Hepatocyte (in vitro differentiated cells): Measurements from ENCODE around the gene NAV2. TPM values are rescaled to one million over a fixed set of nuclear protein-coding genes. Genes with fewer than 3 reads are reported as not detected.

Source experiments
- DNase-seq: peaks from one replicate; pipeline ENCODE4 v3.0.0-alpha.2; 2016; ENCODE audit warnings: low spot score
- H2AFZ ChIP-seq: fragments of 200-600 bp; sonication (generic); 2 replicates; pipeline ENCODE4 v1.6.0; 2016; ENCODE audit warnings: antibody characterized with exemption, mild to moderate bottlenecking
- H3K27ac ChIP-seq: fragments of 200-600 bp; sonication (generic); 2 replicates; pipeline ENCODE4 v1.5.1; 2016; ENCODE audit warnings: mild to moderate bottlenecking
- H3K27me3 ChIP-seq: fragments of 200-600 bp; sonication (generic); 2 replicates; pipeline ENCODE4 v1.6.1; 2016
- H3K36me3 ChIP-seq: fragments of 200-600 bp; sonication (generic); replicated peaks from 2 replicates; pipeline ENCODE4 v1.5.1; 2016; ENCODE audit warnings: low read depth; ENCODE audit not compliant: insufficient read depth
- H3K4me1 ChIP-seq: fragments of 200-600 bp; sonication (generic); 2 replicates; pipeline ENCODE4 v1.5.1; 2016; ENCODE audit warnings: mild to moderate bottlenecking, moderate library complexity; ENCODE audit not compliant: insufficient read depth
- H3K4me2 ChIP-seq: fragments of 200-600 bp; sonication (generic); 2 replicates; pipeline ENCODE4 v1.6.0; 2016
- H3K4me3 ChIP-seq: fragments of 200-600 bp; sonication (generic); 2 replicates; pipeline ENCODE4 v1.5.1; 2016; ENCODE audit warnings: mild to moderate bottlenecking
- H3K79me2 ChIP-seq: fragments of 200-600 bp; sonication (generic); 2 replicates; pipeline ENCODE4 v1.6.0; 2017; ENCODE audit warnings: mild to moderate bottlenecking
- H3K9me2 ChIP-seq: fragments of 200-600 bp; sonication (generic); replicated peaks from 2 replicates; pipeline ENCODE4 v1.6.0; 2017; ENCODE audit warnings: mild to moderate bottlenecking; ENCODE audit not compliant: insufficient read depth
- H3K9me3 ChIP-seq: fragments of 200-600 bp; sonication (generic); 2 replicates; pipeline ENCODE4 v1.5.1; 2016; ENCODE audit warnings: low read depth, mild to moderate bottlenecking
- H4K20me1 ChIP-seq: fragments of 200-600 bp; sonication (generic); 2 replicates; pipeline ENCODE4 v1.6.0; 2016; ENCODE audit warnings: mild to moderate bottlenecking; ENCODE audit not compliant: insufficient read depth, poor library complexity, severe bottlenecking
- EZH2 ChIP-seq: fragments of 200-600 bp; sonication (generic); IDR thresholded peaks from 2 replicates; pipeline ENCODE4 v1.6.1; 2016; ENCODE audit warnings: antibody characterized with exemption, mild to moderate bottlenecking, borderline replicate concordance
- EZH2phosphoT487 ChIP-seq: fragments of 200-600 bp; sonication (generic); IDR thresholded peaks from one replicate; pipeline ENCODE4 v1.6.1; 2018; ENCODE audit warnings: antibody characterized with exemption, mild to moderate bottlenecking, low read depth, moderate library complexity; ENCODE audit not compliant: unreplicated experiment, severe bottlenecking
- WGBS: methylation state at CpG from one replicate; pipeline ENCODE4 v1.1.6; 2016; ENCODE audit warnings: low lambda C conversion rate; ENCODE audit errors: missing lambda C conversion rate; 5-methylcytosine and 5-hydroxymethylcytosine counted together
- polyA plus RNA-seq: library from polyadenylated mRNA; unstranded; fragments of >200 nt; fragmentation: Nextera tagmentation; extraction: Ambion mirVana; gene quantifications from 2 replicates; pipeline ENCODE4 v1.2.1, GENCODE V29; 2016
- total RNA-seq: library from RNA; depleted of rRNA; stranded (reverse); fragments of >200 nt; gene quantifications from 2 replicates; pipeline ENCODE4 v1.2.3, GENCODE V29; 2014
- TF ChIP-seq, protein P1 (sequence below): fragments of 200-600 bp; sonication (generic); IDR thresholded peaks from 2 replicates; pipeline ENCODE4 v1.5.1; 2016; ENCODE audit warnings: antibody characterized with exemption, mild to moderate bottlenecking; ENCODE audit not compliant: poor library complexity

The NAV2 gene
- total and polyA plus RNA-seq, 2 experiments from 2014 or later, result 23.7 to 30.8 TPM

DNA sequence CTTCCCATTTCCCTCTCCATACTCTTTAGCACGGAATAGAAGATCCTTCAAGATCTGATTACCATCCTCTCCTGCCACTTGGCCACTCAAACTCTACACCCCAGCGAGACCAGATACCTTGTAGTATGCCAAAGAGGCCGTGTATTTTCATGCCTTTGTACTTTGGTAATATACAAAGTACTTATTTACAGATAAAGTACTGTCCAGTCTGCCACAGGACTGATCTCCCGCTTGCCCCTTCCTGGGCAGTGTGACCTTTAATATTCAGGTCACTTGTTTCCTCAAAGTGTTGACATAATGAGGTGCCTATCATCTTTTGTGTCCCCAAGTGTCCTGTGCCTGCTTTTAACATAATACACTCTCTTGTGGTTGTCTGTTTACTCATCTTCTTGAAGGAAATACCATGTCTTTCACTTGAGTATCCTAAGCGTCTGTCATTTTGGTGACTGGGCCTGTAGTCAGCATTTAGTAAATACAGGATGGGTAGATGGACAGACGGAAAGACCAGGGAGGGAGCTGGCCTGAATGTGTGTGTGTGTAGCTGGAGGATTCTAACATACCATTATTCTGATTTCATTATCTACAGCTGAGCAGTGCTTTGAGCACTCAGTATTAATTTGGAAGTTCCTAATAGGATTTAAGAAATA, 137.4 kb downstream of the NAV2 start:
- no peak overlapping the region for H3K27ac ChIP-seq
- H4K20me1 ChIP-seq, result no peaks in the 10 kb centered on the region
- peaks cover 9% of the 10 kb centered on the region for H3K4me1 ChIP-seq
- no peaks in the 10 kb centered on the region for H3K27me3 ChIP-seq
- H3K9me3 ChIP-seq, result no peaks in the 10 kb centered on the region
- H3K79me2 ChIP-seq, result peaks cover 14% of the 10 kb centered on the region
- H3K9me2 ChIP-seq, result no peaks in the 10 kb centered on the region
- H2AFZ ChIP-seq, result no peak overlapping the region
- TF ChIP-seq EZH2 (no peak), EZH2phosphoT487 (no peak)
- TF ChIP-seq, protein P1, sequence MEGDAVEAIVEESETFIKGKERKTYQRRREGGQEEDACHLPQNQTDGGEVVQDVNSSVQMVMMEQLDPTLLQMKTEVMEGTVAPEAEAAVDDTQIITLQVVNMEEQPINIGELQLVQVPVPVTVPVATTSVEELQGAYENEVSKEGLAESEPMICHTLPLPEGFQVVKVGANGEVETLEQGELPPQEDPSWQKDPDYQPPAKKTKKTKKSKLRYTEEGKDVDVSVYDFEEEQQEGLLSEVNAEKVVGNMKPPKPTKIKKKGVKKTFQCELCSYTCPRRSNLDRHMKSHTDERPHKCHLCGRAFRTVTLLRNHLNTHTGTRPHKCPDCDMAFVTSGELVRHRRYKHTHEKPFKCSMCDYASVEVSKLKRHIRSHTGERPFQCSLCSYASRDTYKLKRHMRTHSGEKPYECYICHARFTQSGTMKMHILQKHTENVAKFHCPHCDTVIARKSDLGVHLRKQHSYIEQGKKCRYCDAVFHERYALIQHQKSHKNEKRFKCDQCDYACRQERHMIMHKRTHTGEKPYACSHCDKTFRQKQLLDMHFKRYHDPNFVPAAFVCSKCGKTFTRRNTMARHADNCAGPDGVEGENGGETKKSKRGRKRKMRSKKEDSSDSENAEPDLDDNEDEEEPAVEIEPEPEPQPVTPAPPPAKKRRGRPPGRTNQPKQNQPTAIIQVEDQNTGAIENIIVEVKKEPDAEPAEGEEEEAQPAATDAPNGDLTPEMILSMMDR, result no peak
- WGBS, result 94% methylated on average over 6 of the region's 6 CpGs
- no peak overlapping the region for H3K4me3 ChIP-seq
- DNase-seq, result no peak
- H3K4me2 ChIP-seq, result no peak overlapping the region
- H3K36me3 ChIP-seq, result no peaks in the 10 kb centered on the region

GRCh38 chr11:19852288-19852687, 139.7 kb downstream of the NAV2 start:
- Histone ChIP-seq H3K4me1 (peaks cover 7% of the 10 kb centered on the region), H3K27me3 (no peaks in the 10 kb centered on the region), H3K9me3 (no peaks in the 10 kb centered on the region), H3K4me2 (no peak overlapping the region), H3K79me2 (peaks cover 15% of the 10 kb centered on the region), H3K36me3 (no peaks in the 10 kb centered on the region), H4K20me1 (no peaks in the 10 kb centered on the region), H3K27ac (no peak overlapping the region), H3K4me3 (no peak overlapping the region), H3K9me2 (no peaks in the 10 kb centered on the region), H2AFZ (no peak overlapping the region)
- no peak for DNase-seq
- 89% methylated on average over 2 of the region's 2 CpGs for WGBS
- TF ChIP-seq EZH2phosphoT487, result no peak
- TF ChIP-seq, protein P1, result no peak
- TF ChIP-seq EZH2, result no peak

- Histone ChIP-seq H3K4me2 (no peak overlapping the region), H3K9me2 (no peaks in the 10 kb centered on the region), H3K4me1 (peaks cover 7% of the 10 kb centered on the region), H2AFZ (no peak overlapping the region), H3K4me3 (no peak overlapping the region), H3K27ac (no peak overlapping the region), H3K27me3 (no peaks in the 10 kb centered on the region), H3K9me3 (no peaks in the 10 kb centered on the region), H3K79me2 (peaks cover 15% of the 10 kb centered on the region), H3K36me3 (no peaks in the 10 kb centered on the region), H4K20me1 (no peaks in the 10 kb centered on the region)
- WGBS, result 83% methylated on average over 2 of the region's 2 CpGs
- TF ChIP-seq EZH2phosphoT487 (no peak), EZH2 (no peak)
- TF ChIP-seq, protein P1, result no peak
- no peak for DNase-seq
Observed at GRCh38 chr11:19853016-19853415, 140.4 kb downstream of the NAV2 start.
